Mesendoderm (in vitro differentiated cells): ENCODE results near the gene EIF5B.
A peak's percentile ranks its signal among the peaks of the same experiment; 100 is the strongest.

Experiments used
- DNase-seq: peaks from one replicate; pipeline ENCODE4 v3.0.0; 2013
- H2AK5ac ChIP-seq: 2 replicates; pipeline ENCODE4 v1.6.1; 2013; ENCODE audit warnings: low read length, inconsistent platforms
- H2BK120ac ChIP-seq: 2 replicates; pipeline ENCODE4 v1.6.1; 2013; ENCODE audit warnings: low read depth, mild to moderate bottlenecking, low read length, moderate library complexity, mixed read lengths
- H2BK15ac ChIP-seq: replicated peaks from 2 replicates; pipeline ENCODE4 v1.6.1; 2013; ENCODE audit warnings: low read depth, mild to moderate bottlenecking, moderate library complexity
- H2BK5ac ChIP-seq: 2 replicates; pipeline ENCODE4 v1.6.1; 2013; ENCODE audit warnings: low read length, inconsistent platforms
- H3K18ac ChIP-seq: 2 replicates; pipeline ENCODE4 v1.6.1; 2013; ENCODE audit warnings: mild to moderate bottlenecking, low read length, mixed read lengths
- H3K23ac ChIP-seq: one replicate; pipeline ENCODE4 v1.6.1; 2013; ENCODE audit warnings: low read length
- H3K27ac ChIP-seq: 2 replicates; pipeline ENCODE4 v1.5.1; 2013; ENCODE audit warnings: low read depth, mild to moderate bottlenecking, inconsistent platforms, low read length, moderate library complexity
- H3K27me3 ChIP-seq: 2 replicates; pipeline ENCODE4 v1.6.1; 2013; ENCODE audit warnings: low read length, control low read depth, mild to moderate bottlenecking, inconsistent platforms; ENCODE audit not compliant: insufficient read depth, poor library complexity
- H3K36me3 ChIP-seq: 2 replicates; pipeline ENCODE4 v1.6.1; 2013; ENCODE audit warnings: low read length, inconsistent platforms; ENCODE audit not compliant: control insufficient read depth, insufficient read depth
- H3K4ac ChIP-seq: one replicate; pipeline ENCODE4 v1.6.1; 2013; ENCODE audit warnings: low read depth, mild to moderate bottlenecking, low read length, moderate library complexity
- H3K4me1 ChIP-seq: 2 replicates; pipeline ENCODE4 v1.6.1; 2013; ENCODE audit warnings: low read depth, low read length, inconsistent platforms; ENCODE audit not compliant: control insufficient read depth
- H3K4me2 ChIP-seq: 2 replicates; pipeline ENCODE4 v1.6.1; 2013; ENCODE audit warnings: low read length
- H3K4me3 ChIP-seq: 2 replicates; pipeline ENCODE4 v1.5.1; 2013; ENCODE audit warnings: mild to moderate bottlenecking, low read length
- H3K56ac ChIP-seq: one replicate; pipeline ENCODE4 v1.6.1; 2013; ENCODE audit warnings: low read length
- H3K79me1 ChIP-seq: 2 replicates; pipeline ENCODE4 v1.6.1; 2013; ENCODE audit warnings: low read length, inconsistent platforms
- H3K79me2 ChIP-seq: 2 replicates; pipeline ENCODE4 v1.6.1; 2013; ENCODE audit warnings: mild to moderate bottlenecking, low read length; ENCODE audit not compliant: control insufficient read depth, insufficient read depth
- H3K9ac ChIP-seq: 2 replicates; pipeline ENCODE4 v1.6.1; 2013; ENCODE audit warnings: low read length, inconsistent platforms
- H4K5ac ChIP-seq: one replicate; pipeline ENCODE4 v1.6.1; 2013; ENCODE audit warnings: low read length
- H4K8ac ChIP-seq: one replicate; pipeline ENCODE4 v1.6.1; 2013; ENCODE audit warnings: low read depth, mild to moderate bottlenecking, control low read depth, low read length, moderate library complexity
- WGBS: extraction: QIAGEN DNeasy Blood & Tissue Kit; methylation state at CpG from one replicate; pipeline ENCODE4 v1.1.7; 2013; ENCODE audit warnings: low lambda C conversion rate, missing lambda C conversion rate; ENCODE audit not compliant: insufficient coverage; ENCODE audit errors: extremely low coverage; 5-methylcytosine and 5-hydroxymethylcytosine counted together

The EIF5B gene

DNA sequence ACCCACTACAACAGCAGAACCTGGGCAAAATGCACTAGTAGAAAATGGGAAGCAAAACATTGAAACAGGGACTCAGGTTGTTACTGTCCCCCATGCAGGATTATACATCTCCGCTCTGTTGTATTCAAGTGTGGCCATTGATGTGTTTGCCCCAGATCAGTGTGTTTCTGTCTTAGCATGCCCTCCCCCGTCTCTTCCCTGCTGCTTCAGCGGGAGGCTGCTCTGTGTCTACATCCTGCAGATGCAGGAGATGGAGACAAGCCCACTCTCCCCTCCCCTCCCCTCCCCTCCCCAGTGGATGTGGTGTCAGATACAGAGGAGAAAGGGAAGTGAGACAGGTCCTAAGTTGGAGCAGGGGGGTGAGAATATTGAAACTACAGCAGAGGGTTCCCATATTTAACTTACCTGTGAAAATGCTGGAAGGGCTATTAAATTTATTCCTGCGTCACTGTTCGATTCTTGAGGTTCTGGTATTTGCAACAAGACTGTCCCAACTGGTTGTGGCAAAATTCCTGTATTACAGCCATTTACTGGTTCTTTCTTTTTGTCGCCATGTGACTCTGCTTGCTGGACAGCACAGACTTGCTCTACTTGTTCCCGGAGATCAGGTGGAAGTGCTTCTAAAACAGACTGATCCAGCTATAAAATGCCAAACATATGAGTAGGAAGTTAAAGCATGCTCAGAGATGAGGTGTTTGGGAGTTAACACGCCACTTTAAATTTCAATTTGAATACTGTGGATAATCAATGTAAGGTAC lies 67.0 kb downstream of the EIF5B start:
- no peak overlapping the region for H3K18ac ChIP-seq
- no peak overlapping the region for H2BK15ac ChIP-seq
- H3K23ac ChIP-seq: no peak overlapping the region
- H3K4me3 ChIP-seq: no peak overlapping the region
- H2AK5ac ChIP-seq: no peak overlapping the region
- peak; percentile 56 for DNase-seq
- H3K27me3 ChIP-seq: no peaks in the 10 kb centered on the region
- H4K8ac ChIP-seq: no peak overlapping the region
- H3K4ac ChIP-seq: no peak overlapping the region
- no peak overlapping the region for H3K27ac ChIP-seq
- no peaks in the 10 kb centered on the region for H3K79me2 ChIP-seq
- no peaks in the 10 kb centered on the region for H3K79me1 ChIP-seq
- WGBS: no CpG with 5 or more reads among the region's 8 CpGs
- H3K4me1 ChIP-seq: no peaks in the 10 kb centered on the region
- no peak overlapping the region for H3K9ac ChIP-seq
- no peak overlapping the region for H2BK120ac ChIP-seq
- no peak overlapping the region for H4K5ac ChIP-seq
- H3K4me2 ChIP-seq: no peak overlapping the region
- H3K36me3 ChIP-seq: peaks cover 5% of the 10 kb centered on the region
- no peak overlapping the region for H2BK5ac ChIP-seq
- no peak overlapping the region for H3K56ac ChIP-seq

DNA sequence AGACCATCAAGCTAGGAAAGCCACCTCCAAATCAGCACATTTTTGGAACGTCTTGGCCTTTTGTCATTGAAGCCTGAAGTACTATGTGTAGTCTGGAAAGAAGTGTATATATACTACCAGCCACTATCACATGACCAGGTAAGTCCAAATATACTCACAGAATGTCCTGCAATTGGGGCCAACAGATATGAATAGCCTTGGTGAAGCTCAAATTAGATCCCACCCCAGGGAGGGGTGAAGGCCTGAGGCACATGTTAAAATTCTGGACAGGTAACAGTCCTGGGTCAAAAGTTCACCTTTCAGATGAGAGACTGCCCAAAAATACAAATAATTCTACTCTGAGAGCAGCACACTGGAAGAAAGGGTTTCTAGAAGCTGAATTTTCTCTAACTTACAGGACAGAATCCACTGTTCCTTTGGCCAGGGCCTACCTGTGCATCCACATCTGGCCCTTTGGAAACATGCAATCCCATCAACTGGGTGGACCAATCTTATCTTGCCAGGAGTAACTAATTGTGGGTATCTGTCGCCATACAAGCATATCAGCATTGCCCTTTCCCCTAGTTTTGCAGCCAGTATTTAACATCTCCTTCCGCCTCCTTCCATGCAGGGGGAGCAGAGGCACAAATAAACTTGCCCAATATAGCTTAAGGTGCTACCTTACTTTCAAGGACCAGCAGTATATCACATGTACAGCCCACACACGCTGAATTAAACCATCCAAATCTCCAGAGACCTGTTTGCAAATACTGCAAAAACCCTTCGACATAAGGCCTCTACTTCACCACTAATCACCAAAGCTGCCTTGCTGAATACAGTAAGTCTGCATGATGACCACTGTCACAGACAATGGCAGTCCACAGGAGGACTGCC lies 67.8 kb downstream of the EIF5B start:
- Histone ChIP-seq H2BK5ac (no peak overlapping the region), H4K8ac (no peak overlapping the region), H3K27me3 (no peaks in the 10 kb centered on the region), H2AK5ac (no peak overlapping the region), H3K79me2 (no peaks in the 10 kb centered on the region), H3K4me1 (no peaks in the 10 kb centered on the region), H3K4ac (no peak overlapping the region), H2BK120ac (no peak overlapping the region), H3K4me3 (no peak overlapping the region), H3K27ac (no peak overlapping the region), H3K79me1 (no peaks in the 10 kb centered on the region), H3K4me2 (no peak overlapping the region), H3K36me3 (peaks cover 5% of the 10 kb centered on the region), H2BK15ac (no peak overlapping the region), H3K23ac (no peak overlapping the region), H3K56ac (no peak overlapping the region), H3K9ac (no peak overlapping the region), H3K18ac (no peak overlapping the region), H4K5ac (no peak overlapping the region)
- DNase-seq: no peak
- no CpG with 5 or more reads among the region's 5 CpGs for WGBS

DNA sequence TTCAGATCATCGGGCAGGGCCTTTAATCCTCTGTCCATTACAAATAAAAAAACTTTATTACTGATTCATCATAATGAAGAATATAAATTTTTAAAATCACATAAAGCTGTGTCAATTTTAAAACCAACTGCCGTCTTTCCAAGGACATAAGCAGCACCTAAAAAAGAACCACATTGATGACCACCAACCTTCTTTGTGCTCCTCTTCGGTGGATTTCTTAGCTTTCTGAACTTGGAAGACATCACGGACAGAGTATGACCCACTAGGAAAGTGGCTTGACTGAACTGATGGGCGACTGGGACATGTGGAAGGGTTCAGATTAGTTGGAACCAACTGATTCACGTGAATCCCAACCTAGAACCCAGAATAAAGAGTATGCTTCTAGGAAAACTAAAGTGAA lies 68.9 kb downstream of the EIF5B start:
- Histone ChIP-seq H2BK120ac (no peak overlapping the region), H3K4me2 (no peak overlapping the region), H3K23ac (no peak overlapping the region), H3K56ac (no peak overlapping the region), H3K9ac (no peak overlapping the region), H4K8ac (no peak overlapping the region), H3K18ac (no peak overlapping the region), H3K79me2 (no peaks in the 10 kb centered on the region), H2BK15ac (no peak overlapping the region), H3K27ac (no peak overlapping the region), H2AK5ac (no peak overlapping the region), H3K4me3 (no peak overlapping the region), H3K27me3 (no peaks in the 10 kb centered on the region), H4K5ac (no peak overlapping the region), H3K4ac (no peak overlapping the region), H3K36me3 (peaks cover 5% of the 10 kb centered on the region), H3K79me1 (no peaks in the 10 kb centered on the region), H3K4me1 (no peaks in the 10 kb centered on the region), H2BK5ac (no peak overlapping the region)
- no peak for DNase-seq
- no CpG with 5 or more reads among the region's 6 CpGs for WGBS

DNA sequence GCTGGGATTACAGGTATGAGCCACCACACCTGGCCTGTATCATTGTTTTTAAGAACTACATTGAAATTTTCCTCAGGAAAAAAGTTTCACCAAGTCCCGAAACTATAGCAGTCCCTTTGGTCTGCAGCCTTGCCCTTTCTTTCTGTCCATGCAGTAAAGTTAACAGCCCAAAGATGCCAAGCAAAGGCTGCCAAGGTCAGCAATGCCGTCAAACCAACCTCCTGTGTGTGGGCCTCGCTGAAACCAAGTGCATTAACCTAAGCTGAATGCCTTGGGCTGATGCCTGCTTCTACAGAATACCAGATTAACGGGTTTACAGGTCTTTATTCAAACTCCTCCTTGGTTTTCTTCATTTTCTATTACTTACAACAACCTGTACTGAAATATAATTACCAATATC lies 73.1 kb downstream of the EIF5B start:
- Histone ChIP-seq H3K18ac (no peak overlapping the region), H2BK120ac (no peak overlapping the region), H4K8ac (no peak overlapping the region), H3K36me3 (peaks cover 3% of the 10 kb centered on the region), H3K4ac (no peak overlapping the region), H3K23ac (no peak overlapping the region), H3K4me1 (no peaks in the 10 kb centered on the region), H3K79me2 (no peaks in the 10 kb centered on the region), H3K27me3 (no peaks in the 10 kb centered on the region), H2BK15ac (no peak overlapping the region), H3K4me3 (no peak overlapping the region), H2AK5ac (no peak overlapping the region), H4K5ac (no peak overlapping the region), H3K56ac (no peak overlapping the region), H2BK5ac (no peak overlapping the region), H3K27ac (no peak overlapping the region), H3K9ac (no peak overlapping the region), H3K4me2 (no peak overlapping the region), H3K79me1 (no peaks in the 10 kb centered on the region)
- no peak for DNase-seq
- no CpG with 5 or more reads among the region's 4 CpGs for WGBS

DNA sequence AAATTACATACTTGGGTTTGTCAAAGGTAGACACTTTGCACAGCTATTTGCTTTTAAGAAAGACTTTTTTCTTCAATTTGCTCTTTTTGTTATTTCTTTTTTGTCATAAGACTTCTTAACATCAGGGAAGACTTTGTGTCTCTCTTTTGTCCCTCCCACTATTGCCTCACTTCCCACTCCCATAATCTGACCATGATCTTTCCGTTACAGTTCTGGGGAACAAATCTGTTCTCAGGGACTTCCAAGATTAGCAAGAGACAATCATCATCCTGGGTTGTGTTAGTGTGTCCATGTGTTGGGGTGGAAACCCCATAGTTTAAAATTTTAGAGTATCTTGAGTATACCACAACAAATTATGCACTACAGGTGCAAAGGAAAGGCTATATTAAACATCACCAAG lies 77.4 kb downstream of the EIF5B start:
- Histone ChIP-seq H3K23ac (no peak overlapping the region), H3K27me3 (no peaks in the 10 kb centered on the region), H4K5ac (no peak overlapping the region), H3K4me2 (no peak overlapping the region), H4K8ac (no peak overlapping the region), H3K36me3 (no peaks in the 10 kb centered on the region), H3K4me1 (no peaks in the 10 kb centered on the region), H3K27ac (no peak overlapping the region), H2BK5ac (no peak overlapping the region), H3K4ac (no peak overlapping the region), H3K56ac (no peak overlapping the region), H2BK15ac (no peak overlapping the region), H2BK120ac (no peak overlapping the region), H3K79me2 (no peaks in the 10 kb centered on the region), H2AK5ac (no peak overlapping the region), H3K18ac (no peak overlapping the region), H3K4me3 (no peak overlapping the region), H3K79me1 (no peaks in the 10 kb centered on the region), H3K9ac (no peak overlapping the region)
- WGBS: no CpG with 5 or more reads among the region's 1 CpG
- no peak for DNase-seq
